Small intestine (tissue), 7 donors: ENCODE measurements around the gene PPA1. TPM values are rescaled to one million over a fixed set of nuclear protein-coding genes. Genes with fewer than 3 reads are reported as not detected.

Source experiments
- DNase-seq, 2 donors: peaks; one replicate each; pipeline versions ENCODE4 v3.0.0 to v3.0.0-alpha.2; 2013
- FAIRE-seq: peaks from 2 replicates; lab custom pipeline; 2012; peaks lifted over from hg19 to GRCh38; lab: Jason Lieb, UNC
- H3K27ac ChIP-seq, 3 donors: one replicate each; pipeline ENCODE4 v1.5.1; 2013; ENCODE audit warnings: low read length in 2 of 3, mild to moderate bottlenecking in 2 of 3, control low read depth in 1 of 3, inconsistent platforms in 1 of 3, low read depth in 1 of 3, moderate library complexity in 1 of 3
- H3K27me3 ChIP-seq, 3 donors: one replicate each; pipeline ENCODE4 v1.6.1; 2013; ENCODE audit warnings: low read length in 3 of 3, inconsistent platforms in 1 of 3; ENCODE audit not compliant: control insufficient read depth in 3 of 3, insufficient read depth in 3 of 3
- H3K36me3 ChIP-seq, 3 donors: one replicate each; pipeline ENCODE4 v1.6.1; 2013; ENCODE audit warnings: low read length in 3 of 3, inconsistent platforms in 1 of 3, low read depth in 1 of 3, mild to moderate bottlenecking in 1 of 3, moderate library complexity in 1 of 3; ENCODE audit not compliant: control insufficient read depth in 3 of 3, insufficient read depth in 2 of 3
- H3K4me1 ChIP-seq, 3 donors: one replicate each; pipeline ENCODE4 v1.6.1; 2013; ENCODE audit warnings: low read length in 2 of 3, inconsistent platforms in 1 of 3, low read depth in 1 of 3, mild to moderate bottlenecking in 1 of 3, moderate library complexity in 1 of 3; ENCODE audit not compliant: control insufficient read depth in 3 of 3, insufficient read depth in 2 of 3
- H3K4me3 ChIP-seq, 3 donors: one replicate each; pipeline ENCODE4 v1.5.1; 2013; ENCODE audit warnings: low read length in 3 of 3, control low read depth in 1 of 3, inconsistent platforms in 1 of 3, low read depth in 1 of 3, mild to moderate bottlenecking in 1 of 3, moderate library complexity in 1 of 3
- H3K9me3 ChIP-seq, 2 donors: one replicate each; pipeline ENCODE4 v1.6.1; 2013; ENCODE audit warnings: low read depth in 1 of 2, low read length in 1 of 2; ENCODE audit not compliant: control insufficient read depth in 2 of 2, insufficient read depth in 1 of 2
- WGBS, 3 donors: extraction: QIAGEN DNeasy Blood & Tissue Kit; methylation state at CpG; one replicate each; pipeline ENCODE4 v1.1.7; 2013; 5-methylcytosine and 5-hydroxymethylcytosine counted together
- polyA plus RNA-seq, 4 donors: library from polyadenylated mRNA; stranded (reverse) in 3 of 4; unstranded in 1 of 4; fragments of 200-250 nt in 3 of 4; fragments of 120-200 nt in 1 of 4; gene quantifications; one replicate each; pipeline versions ENCODE4 v1.2.1 to v1.2.3, GENCODE V29; 2013
- donor health status: healthy with polysubstance abuse.
- donor health status: control.
- donor health status: control.
- donor health status: Bipolar disorder and iron deficiency.
- donor health status: healthy.

The PPA1 gene
- polyA plus RNA-seq, 4 donors: 103 to 383 (median 203) TPM

GRCh38 chr10:70197235-70197945, 35.8 kb downstream of the PPA1 start:
- 70 to 90% (median 72%) methylated on average over 7 of the region's 7 CpGs for WGBS, 3 donors
- H3K9me3 ChIP-seq: peaks cover 0 to 9% of the 10 kb centered on the region in 2 donors
- FAIRE-seq: no peak
- no peaks in the 10 kb centered on the region for H3K27me3 ChIP-seq
- no peak for DNase-seq
- peaks cover 0 to 3% (median 2%) of the 10 kb centered on the region in 3 donors for H3K4me1 ChIP-seq
- H3K27ac ChIP-seq: no peak overlapping the region
- H3K4me3 ChIP-seq: no peak overlapping the region
- H3K36me3 ChIP-seq: peaks cover 0 to 26% (median 6%) of the 10 kb centered on the region in 3 donors

GRCh38 chr10:70193391-70193844, 39.8 kb downstream of the PPA1 start:
- H3K27ac ChIP-seq: peak overlapping the region in 1 of 3 donors; percentile 40
- H3K36me3 ChIP-seq: peaks cover 0 to 9% (median 0%) of the 10 kb centered on the region in 3 donors
- DNase-seq: no peak
- peaks cover 0 to 5% (median 3%) of the 10 kb centered on the region in 3 donors for H3K4me1 ChIP-seq
- FAIRE-seq: no peak
- no peaks in the 10 kb centered on the region for H3K27me3 ChIP-seq
- WGBS, 3 donors: 92 to 94% (median 93%) methylated on average over 7 of the region's 7 CpGs
- no peak overlapping the region for H3K4me3 ChIP-seq
- H3K9me3 ChIP-seq: peaks cover 0 to 2% of the 10 kb centered on the region in 2 donors

- Histone ChIP-seq H3K9me3 (no peaks in the 10 kb centered on the region), H3K4me3 (no peak overlapping the region), H3K4me1 (peaks cover 0 to 5% (median 3%) of the 10 kb centered on the region in 3 donors), H3K36me3 (peaks cover 0 to 5% (median 0%) of the 10 kb centered on the region in 3 donors), H3K27me3 (no peaks in the 10 kb centered on the region), H3K27ac (peak overlapping the region in 1 of 3 donors; percentile 48)
- 71 to 81% (median 74%) methylated on average over 5 of the region's 5 CpGs for WGBS, 3 donors
- FAIRE-seq (no peak), DNase-seq (no peak)
Measured at GRCh38 chr10:70192326-70192968, 40.8 kb downstream of the PPA1 start.

GRCh38 chr10:70191972-70192305, 41.3 kb downstream of the PPA1 start:
- peaks cover 0 to 5% (median 3%) of the 10 kb centered on the region in 3 donors for H3K4me1 ChIP-seq
- no peak for FAIRE-seq
- no peaks in the 10 kb centered on the region for H3K36me3 ChIP-seq
- no peaks in the 10 kb centered on the region for H3K27me3 ChIP-seq
- no peaks in the 10 kb centered on the region for H3K9me3 ChIP-seq
- H3K27ac ChIP-seq: no peak overlapping the region
- H3K4me3 ChIP-seq: no peak overlapping the region
- DNase-seq: no peak

- Histone ChIP-seq H3K4me3 (no peak overlapping the region), H3K4me1 (peaks cover 0 to 5% (median 3%) of the 10 kb centered on the region in 3 donors), H3K27me3 (no peaks in the 10 kb centered on the region), H3K27ac (no peak overlapping the region), H3K9me3 (no peaks in the 10 kb centered on the region), H3K36me3 (no peaks in the 10 kb centered on the region)
- DNase-seq (no peak), FAIRE-seq (no peak)
- WGBS, 3 donors: 69 to 86% (median 81%) methylated on average over 4 of the region's 4 CpGs
Measured at GRCh38 chr10:70191161-70191971, 41.9 kb downstream of the PPA1 start.

GRCh38 chr10:70190581-70190980, 42.6 kb downstream of the PPA1 start:
- Histone ChIP-seq H3K9me3 (no peaks in the 10 kb centered on the region), H3K36me3 (no peaks in the 10 kb centered on the region), H3K4me1 (peaks cover 0 to 5% (median 3%) of the 10 kb centered on the region in 3 donors), H3K4me3 (no peak overlapping the region), H3K27ac (peak overlapping the region in 1 of 3 donors; percentile 40), H3K27me3 (no peaks in the 10 kb centered on the region)
- DNase-seq (no peak), FAIRE-seq (no peak)
- WGBS, 3 donors: 78 to 90% (median 85%) methylated on average over 5 of the region's 5 CpGs

GRCh38 chr10:70190102-70190501, 43.1 kb downstream of the PPA1 start:
- Histone ChIP-seq H3K9me3 (no peaks in the 10 kb centered on the region), H3K4me1 (peaks cover 0 to 5% (median 3%) of the 10 kb centered on the region in 3 donors), H3K36me3 (no peaks in the 10 kb centered on the region), H3K27me3 (no peaks in the 10 kb centered on the region), H3K4me3 (no peak overlapping the region), H3K27ac (peak overlapping the region in 1 of 3 donors; percentile 40)
- FAIRE-seq: no peak
- DNase-seq: no peak
- 88 to 94% (median 91%) methylated on average over 8 of the region's 8 CpGs for WGBS, 3 donors

GRCh38 chr10:70188768-70189167, 44.5 kb downstream of the PPA1 start:
- Histone ChIP-seq H3K4me1 (peaks cover 0 to 5% (median 3%) of the 10 kb centered on the region in 3 donors), H3K27me3 (no peaks in the 10 kb centered on the region), H3K27ac (no peak overlapping the region), H3K36me3 (no peaks in the 10 kb centered on the region), H3K9me3 (no peaks in the 10 kb centered on the region), H3K4me3 (no peak overlapping the region)
- no peak for DNase-seq
- no peak for FAIRE-seq
- WGBS, 3 donors: 75 to 94% (median 76%) methylated on average over 1 of the region's 1 CpG
